IPS-NIHi11 (cell line): ENCODE results near the gene PRKN.

Experiments used
- DNase-seq: peaks from one replicate; pipeline ENCODE4 v3.0.0; 2012; ENCODE audit warnings: mixed read lengths, low spot score

PRKN gene

DNA sequence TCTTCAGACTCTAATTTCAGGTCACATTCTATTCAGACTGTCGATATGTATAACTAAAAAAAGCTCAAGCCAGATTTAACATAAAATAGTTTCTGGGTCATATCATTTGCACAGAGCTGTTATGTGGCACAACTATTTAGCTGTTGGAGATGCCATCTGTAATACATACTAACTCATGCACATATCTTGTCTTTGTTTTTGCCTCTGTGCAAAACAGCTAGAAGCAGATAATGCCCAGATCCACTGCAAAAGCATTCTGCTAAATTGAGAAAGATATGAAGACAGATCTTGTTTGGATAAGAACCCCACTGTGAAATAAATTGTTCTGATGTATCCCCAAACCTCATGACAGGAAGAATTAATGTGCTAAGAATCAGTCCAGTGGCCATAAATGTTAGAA is 930.9 kb downstream of the PRKN start:
- no peak for DNase-seq

DNA sequence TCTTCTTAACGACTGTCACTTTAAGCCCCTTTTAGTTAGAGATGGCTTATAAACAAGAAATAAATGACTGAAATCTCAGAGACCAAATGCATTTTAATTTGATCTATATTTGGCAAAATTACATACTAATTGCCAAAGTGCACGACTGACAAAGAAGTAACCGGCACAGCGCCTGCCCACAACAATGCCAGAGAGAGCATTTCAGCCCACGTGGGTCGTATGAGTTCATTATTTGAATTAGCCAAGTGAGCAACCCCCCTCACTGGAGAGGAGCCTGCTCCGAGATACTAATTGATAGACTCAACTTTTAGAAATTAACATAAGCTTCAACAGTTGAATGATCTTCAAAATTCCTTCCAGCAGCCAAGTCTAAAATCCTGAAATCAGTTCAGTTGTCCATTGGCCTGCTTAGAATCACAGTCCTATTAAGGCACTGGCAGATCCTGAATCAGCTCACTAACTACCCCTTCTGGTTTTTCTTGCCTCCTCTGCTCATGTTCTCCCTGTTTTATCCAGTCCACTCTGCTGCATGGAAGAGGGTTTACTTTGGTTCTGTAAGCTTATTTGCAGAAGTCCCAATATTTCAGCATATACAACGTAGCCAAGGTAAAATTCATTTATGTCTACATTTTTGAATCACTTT is 934.6 kb downstream of the PRKN start:
- DNase-seq: no peak

DNA sequence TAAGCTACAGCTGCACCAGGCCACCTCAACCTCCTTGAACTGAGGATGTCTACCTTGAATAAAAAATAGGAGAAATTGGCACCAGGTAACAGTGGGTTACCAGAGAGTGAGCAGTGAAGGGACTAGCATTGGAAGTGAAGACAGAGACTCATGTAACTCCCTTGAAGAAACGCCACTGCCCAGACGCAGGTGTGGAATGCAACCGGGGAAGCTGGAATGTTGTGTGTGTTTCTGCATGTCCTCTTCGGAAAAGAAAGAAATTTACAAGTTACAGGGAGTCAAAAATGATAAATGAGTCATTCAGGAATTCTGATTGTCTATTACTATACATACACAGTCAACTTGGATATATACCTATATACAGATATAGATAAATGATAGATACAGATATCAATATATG is 939.0 kb downstream of the PRKN start:
- no peak for DNase-seq

DNA sequence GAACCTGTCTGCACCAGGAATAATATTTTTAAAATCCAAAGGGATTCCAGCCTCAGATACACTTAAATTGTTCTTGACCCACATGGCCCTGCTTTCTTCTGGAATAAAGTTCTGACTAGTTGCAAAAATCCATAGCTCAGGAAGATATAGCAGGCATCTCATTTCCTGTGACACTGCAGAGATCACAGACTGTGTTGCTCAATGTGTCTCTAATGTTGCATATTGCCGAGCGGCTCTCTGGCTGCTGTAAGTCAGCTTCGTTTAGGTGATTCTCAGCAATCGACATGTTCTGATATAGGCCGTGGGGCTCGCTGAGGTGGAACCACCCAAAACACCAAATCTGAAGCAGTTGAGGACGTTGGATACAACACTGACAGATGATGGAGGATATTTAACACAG is 955.4 kb downstream of the PRKN start:
- no peak for DNase-seq

DNA sequence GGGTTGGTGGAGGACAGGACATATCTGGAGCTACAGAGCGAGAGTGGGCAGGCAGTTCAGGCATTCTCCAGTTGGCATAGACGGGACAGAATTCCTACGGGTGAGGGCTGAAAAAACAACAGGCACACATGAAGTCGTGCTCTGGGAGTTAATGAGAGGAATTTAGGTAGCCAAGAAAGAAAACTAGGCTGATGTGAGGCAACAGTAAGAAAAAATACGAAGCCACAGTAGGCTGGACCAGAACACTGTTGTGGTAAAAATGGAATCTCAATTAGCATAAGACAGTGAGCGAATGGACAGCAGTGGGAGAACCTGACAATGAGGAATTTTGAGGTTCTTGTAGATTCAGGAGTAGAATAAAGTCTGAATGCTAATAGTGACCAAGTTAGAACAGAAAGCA is 965.6 kb downstream of the PRKN start:
- no peak for DNase-seq

DNA sequence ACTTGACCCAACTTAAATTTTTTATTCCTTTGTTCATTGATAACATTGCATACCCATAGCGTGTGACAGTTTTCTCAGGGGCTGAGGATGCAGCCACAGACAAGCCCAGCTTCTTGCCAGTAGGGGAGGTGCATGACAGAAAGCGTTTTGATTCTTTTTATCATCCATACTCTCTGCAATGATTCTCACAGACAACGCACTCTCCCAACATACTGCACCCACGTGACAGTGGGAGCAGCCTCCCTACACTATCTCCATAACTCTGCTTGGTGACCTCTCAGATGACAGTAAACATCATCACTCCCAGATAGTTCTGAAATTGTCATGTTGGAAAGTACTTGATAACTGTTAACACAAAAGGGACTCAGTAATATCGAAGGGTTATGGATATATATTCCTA is 972.5 kb downstream of the PRKN start:
- no peak for DNase-seq

DNA sequence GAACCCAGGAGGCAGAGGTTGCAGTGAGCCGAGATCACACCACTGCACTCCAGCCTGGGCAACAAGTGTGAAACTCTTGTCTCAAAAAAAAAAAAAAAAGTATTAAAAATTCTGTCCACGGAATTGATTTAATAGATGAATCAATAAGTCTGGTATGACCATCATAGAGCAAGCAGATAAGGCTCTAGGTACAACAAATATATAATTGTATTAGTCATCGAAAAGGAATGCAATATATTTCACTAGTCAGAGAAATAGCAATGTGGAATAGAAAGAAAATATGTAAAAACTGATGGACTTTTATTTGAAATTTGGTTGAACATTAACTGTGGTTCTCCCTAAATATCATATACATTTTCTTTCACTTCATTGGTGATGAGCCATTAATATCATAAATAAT is 976.9 kb downstream of the PRKN start:
- no peak for DNase-seq

DNA sequence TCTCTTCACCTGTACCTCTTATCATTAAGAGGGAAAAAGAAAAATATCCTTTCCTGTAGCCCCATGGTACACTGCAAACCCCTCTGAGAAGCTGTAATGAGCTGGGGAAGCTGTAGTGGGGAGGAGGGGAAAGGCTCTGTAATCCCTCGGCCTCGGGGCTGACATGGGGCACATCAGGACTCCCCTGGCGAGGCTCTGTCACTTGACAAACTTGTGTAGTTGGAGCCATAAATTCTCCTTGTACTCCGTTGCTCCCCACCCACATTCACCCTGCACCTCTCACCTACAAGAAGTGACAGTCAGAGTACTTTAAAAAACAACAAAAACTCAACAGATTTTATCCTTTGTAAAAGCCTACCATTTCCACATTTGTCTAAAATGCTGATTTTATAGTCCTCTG is 978.0 kb downstream of the PRKN start:
- DNase-seq: no peak

DNA sequence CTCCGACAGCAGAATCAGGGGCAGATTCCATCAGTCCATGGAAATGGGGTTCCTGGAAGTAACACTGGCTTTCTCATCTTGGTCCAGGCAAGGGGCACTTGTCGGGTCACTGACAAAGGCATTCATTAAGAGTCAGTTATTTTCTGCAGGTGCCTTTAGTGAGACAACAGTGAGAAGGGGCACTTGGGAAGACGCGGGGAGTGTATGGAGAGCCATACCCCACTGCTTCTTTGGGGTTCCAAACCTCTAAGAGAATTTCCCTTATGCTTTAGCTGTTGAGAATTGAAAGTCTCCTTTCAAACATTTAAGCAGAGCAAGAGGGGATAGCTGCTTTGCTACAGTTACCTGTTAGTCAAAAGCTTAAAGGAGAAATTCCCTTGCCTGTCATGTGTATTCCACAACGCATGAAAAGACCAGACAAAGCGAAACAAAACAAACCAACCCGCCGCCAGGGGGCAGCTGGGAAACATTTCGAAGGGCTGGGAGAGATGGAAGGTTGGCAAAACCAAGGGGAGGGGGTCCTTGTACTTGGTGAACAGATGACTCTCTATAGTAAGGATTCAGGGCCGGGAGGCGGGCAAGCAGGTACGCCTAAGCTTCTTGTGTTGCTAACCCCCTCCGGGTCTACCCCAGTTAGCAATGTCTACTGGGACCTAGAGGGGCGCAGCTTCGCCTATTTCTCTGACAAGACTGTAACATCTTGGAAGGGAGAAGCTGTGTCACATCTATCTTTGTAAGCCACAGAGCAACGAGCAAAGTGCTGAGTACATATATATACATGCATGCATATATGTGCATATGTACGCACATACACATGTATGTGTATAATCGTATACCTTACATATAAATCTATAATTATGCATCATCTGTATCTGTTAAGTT is 978.8 kb downstream of the PRKN start:
- DNase-seq: peak; percentile 79

DNA sequence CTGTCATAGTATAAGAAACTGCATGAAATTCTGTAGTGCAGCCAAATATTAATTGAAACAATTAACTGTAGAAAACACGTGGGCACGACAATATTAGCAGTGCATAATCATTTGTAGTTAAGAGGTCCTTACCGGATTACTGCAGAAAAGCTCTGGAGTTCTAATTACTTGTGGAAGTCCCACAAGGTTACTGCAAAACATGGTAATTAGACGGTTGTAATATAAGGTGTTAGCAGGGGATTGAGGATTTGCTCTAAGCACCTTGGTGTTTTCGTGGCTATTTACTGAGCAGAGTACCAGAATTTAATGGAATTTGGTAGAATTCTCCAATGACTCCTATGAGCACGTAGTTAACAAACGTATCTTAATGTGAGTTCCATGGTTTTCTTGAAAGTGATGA is 980.1 kb downstream of the PRKN start:
- DNase-seq: no peak

DNA sequence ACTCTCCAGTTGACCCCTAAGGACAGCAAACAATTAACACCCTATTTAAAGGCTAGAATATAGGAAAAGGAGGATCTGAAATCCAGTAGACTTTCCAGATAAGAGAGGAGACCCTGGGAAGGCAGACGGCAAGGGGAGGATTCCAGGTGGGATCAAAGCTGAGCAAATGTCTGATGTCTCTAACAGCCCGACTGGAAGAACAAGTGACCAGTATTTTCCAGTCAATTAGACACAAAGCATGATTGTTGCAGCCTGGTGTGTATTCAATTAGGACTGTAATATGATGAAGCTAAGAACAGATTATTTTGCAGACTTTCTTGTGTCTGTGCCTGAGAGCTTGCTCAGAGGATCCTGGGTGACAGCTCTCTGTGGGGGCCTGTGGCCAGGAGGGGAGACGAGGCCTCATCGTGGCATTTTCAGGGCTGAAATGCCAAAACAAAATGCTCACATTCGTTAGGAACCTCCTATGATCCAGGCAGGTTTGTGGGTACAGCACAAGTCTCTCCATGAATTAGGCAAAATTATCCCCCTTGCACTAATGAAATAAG is 981.9 kb downstream of the PRKN start:
- DNase-seq: no peak

DNA sequence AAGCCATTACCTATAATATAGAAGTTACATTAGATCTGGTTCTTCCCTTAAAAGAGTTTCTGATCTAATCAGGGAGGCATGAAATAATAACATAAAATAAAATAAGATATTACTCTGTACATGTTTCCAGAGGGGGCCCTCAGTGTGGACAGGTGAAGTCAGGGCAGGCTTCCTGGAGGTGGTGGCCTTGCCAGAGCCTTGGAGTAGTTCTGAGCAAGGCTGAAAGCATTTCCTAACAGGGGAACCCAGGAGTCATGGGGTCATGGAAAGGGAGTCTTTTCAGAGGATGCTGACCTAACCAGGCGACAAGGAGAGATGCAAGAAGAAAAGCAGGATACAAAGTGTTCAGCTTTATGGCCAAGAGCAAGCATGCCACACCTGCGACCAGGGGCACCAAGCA is 982.4 kb downstream of the PRKN start:
- no peak for DNase-seq

DNA sequence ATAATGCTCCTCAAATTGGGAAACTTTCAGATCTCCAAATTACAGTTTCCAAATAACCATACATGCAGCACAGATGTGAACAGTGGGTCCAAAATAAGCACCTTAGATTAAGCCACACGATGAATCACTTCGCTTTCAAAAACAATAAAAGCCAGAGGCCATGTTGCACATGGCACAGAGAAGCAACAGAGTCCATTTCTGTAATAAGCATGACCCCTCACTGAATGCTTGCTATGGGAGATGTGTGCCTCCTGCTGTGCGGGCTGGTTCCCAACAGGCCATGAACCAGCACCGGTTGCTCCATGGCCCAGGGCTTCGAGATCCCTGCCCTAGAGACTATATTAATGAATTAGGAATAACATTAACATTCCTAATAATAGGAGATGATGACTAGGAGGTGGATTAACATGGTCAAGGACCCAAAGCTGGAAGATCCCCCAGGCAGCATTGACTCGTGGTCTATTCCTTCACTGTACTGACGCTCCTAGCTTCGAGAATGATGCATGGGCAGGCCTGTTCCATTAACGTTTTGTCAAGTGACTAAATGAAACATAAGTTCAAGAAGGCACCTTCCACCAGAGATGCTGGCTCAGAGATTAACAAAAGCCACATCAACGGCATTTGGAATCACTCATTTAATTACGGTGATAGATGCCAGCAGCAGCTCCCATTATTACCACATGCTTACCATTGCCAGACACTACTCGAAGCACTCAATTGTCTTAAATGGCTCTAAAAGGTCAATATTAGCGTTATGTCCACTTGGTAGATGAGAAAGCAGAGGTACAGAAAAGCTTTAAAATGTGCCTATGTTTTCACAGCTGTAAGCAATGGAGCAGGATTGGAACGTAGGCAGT is 983.1 kb downstream of the PRKN start:
- no peak for DNase-seq

DNA sequence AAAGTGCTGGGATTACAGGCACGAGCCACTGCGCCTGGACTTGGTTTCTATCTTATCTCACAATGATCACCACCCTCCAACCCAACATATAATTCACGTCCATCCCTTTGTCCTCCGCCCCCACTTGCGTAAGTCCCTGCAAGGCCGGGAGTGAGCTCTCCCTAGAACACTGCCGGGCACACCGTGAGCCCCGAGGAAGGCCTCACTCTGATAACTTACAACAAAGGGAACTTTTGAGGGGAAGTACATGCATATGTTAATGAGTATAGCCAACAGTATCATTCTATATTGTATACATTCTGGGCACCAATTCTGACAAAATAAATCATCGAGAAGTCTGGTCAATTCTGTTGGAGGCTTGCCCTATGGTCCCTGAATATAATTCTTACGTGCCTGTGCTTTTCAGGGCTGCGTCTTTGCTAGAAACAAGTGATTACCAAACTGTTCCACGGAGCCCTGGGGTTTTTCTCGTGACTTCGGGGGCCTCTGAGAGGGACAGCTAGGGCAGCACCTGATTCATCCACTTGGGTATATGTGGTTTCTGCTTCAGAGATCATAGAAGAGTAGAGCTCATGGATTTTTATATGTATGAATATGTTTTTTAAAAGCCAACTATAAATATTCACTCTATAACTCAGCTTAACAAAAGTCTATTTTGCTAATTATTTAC is 983.9 kb downstream of the PRKN start:
- DNase-seq: no peak

DNA sequence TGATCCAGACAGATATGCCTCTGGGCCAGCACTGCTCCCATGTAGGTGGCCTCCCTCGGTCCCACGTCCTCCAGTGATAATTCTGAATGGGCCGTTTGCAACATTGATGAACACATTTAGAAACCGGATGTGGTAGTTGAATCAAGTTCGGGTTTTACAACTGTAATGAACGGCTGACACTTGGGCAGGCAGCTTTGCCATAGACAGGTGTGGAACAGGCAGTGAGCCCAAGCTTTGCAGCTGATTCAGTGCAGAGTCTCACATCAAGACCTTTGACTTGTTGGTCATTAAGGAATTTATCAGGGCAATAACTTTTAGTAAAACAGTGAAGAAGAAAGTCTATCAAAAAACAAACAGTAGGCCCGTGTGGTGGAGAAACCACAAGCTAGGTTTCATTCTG is 987.1 kb downstream of the PRKN start:
- no peak for DNase-seq

DNA sequence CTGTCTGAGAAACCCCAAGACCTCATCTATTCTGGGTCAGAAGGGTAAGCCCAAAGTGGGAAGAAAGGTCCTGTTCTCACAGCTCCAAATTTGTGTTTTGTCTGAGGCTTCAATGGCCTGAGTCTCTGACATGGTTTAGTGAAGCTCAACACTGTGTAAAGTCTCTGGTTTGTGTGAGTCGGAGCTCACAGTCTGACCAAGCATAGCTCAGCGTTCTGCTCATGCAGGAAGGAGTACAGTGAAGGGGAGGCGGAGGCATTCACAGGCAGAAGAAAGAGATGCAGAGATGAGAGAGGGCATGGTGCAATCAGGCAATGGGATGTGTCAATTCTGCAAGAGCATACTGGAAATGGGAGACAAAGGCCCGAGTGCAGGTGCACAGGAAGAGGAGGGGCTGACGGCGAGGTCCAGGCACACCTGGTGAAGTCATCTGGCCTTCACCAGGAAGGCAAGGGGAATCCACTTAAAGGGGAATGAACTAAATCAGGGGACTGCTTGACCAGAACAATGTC is 990.7 kb downstream of the PRKN start:
- no peak for DNase-seq

DNA sequence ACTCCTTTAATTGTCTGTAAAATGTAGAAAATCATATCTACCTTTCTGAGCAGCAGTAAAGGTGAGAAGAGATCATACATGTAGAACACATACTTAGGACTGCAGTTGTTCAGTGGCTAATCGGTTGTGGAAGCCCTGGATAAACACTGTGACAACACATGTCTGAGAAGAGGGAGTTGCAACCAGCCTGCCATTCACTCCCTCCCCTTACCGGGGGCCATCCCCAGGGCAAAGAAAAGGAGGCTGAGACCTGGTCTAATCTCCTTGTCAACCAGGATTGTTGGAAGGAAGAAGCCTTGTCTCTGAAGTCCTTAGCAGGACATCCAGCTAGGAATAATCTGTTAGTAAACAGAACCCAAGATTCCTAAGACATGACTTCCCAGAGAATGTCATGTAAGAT is 991.2 kb downstream of the PRKN start:
- DNase-seq: no peak

DNA sequence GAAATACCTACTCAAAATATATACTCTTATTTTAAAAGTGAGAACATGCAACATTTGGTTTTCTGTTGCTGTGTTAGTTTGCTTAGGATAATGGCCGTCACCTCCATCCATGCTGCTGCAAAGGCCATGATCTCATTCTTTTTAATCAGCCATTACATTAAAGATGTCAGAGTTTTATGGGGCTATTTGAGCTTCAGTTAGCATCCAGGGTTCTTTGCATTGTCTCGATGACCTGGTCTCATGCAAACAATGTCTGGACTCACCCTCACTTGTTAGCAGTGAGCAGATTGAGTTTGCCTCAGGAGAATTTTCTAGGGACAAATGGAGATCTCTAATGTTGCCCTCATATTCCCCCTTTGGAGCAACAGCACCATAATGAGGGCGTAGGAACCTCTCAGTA is 995.0 kb downstream of the PRKN start:
- DNase-seq: no peak

DNA sequence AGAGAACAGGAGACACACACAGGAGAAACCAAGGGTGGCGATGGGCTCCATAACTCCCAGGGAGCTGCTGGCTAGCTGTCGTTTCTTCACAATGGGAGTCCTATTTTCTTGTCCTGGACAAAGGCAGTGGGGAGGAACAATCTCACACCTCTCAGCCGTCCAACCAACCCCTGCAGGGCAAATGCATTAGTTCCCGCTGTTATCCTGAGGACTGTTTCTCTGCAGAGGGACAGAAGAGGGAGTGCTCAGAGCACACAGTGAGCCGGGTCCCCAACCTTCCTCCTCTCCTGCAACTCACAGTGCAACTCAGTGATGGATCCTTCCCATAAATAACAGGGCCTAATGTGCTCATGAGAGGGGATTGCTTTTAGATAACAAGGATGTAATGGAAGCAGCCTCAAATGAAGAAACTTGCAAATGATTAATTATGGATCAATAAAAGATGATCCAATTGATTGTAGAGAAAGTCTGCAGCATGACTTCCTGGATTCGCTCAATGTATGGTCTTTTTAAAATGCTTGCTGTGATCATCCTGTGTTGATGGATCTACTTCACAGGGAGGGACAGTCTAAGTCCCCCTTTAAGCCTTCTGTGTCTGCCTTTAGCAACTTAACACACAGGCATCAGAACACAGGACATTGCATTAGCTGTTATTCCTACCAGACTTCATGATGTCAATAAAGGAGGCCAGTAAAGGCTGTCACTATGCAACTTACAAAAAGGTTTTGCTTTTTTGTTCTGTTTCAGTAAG is 1000.3 kb downstream of the PRKN start:
- peak; percentile 51 for DNase-seq

DNA sequence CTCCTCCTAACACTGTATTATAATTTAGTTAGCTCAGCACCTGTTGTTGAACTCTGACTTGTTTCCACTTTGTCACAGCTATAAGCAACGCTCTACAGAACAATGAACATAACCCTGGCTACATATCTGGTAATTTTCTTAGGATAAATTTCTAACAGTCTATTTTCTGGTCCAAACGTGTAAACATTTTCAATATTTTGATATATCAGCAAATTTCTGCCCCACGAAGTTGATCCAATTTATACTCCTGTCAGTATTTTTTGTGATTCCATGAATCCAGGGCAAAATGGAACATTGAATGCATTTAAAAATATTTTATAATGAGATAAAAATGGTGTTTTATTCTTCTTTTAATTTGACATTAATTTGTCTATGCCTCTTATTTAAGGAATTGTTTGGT is 1005.2 kb downstream of the PRKN start:
- DNase-seq: no peak

DNA sequence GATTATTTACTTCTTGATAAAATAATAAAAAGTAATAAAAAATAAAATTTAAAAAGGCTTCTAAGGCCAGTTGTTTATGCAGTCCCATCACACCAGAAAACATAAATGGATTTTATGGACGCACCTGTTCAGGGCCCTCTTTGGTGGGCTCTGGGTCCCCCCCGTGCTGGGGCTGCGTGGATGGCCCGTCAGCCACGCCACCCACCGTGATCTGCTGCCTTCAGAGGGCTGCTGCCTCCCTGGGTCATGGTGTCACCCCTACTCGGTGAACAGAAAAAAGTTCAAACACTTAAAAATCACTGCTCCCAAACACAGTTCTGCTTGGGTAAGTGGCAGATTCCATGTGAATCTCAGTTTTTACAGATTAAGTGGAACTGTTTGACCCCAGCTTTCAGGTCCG is 1006.1 kb downstream of the PRKN start:
- no peak for DNase-seq
